ENCODE data around the gene MEGF6.

Gene MEGF6

GRCh38 chr1:3490046-3490745 is 121.1 kb downstream of the MEGF6 start:
- no peaks in the 10 kb centered on the region for H3K36me3 ChIP-seq (replicated peaks; ENCODE audit: low read depth, low read length)
- no peak overlapping the region for H3K4me2 ChIP-seq (ENCODE audit: low read length)
- no peak for TF ChIP-seq EZH2phosphoT487 (IDR thresholded peaks at IDR 0.05; ENCODE audit: low read depth)
- no peak for TF ChIP-seq CTCF (IDR thresholded peaks at IDR 0.05; ENCODE audit: low read depth, low read length)
- no peaks in the 10 kb centered on the region for H3K9me3 ChIP-seq (ENCODE audit: insufficient read depth, low read length)
- H3K27ac ChIP-seq (ENCODE audit: low read length): no peak overlapping the region
- H3K4me3 ChIP-seq (ENCODE audit: low read length): no peak overlapping the region
- peaks cover 4% of the 10 kb centered on the region; the same call in 1 of the 2 replicates for H3K27me3 ChIP-seq (ENCODE audit: low read depth, low read length)
- no peak overlapping the region for H3K9ac ChIP-seq (ENCODE audit: low read length)
- H2AFZ ChIP-seq (ENCODE audit: low read depth, low read length): no peak overlapping the region
- H3K4me1 ChIP-seq (ENCODE audit: low read length): no peaks in the 10 kb centered on the region
- no peaks in the 10 kb centered on the region for H4K20me1 ChIP-seq (ENCODE audit: insufficient read depth, low read length)
- no peaks in the 10 kb centered on the region for H3K79me2 ChIP-seq (ENCODE audit: low read length)

GRCh38 chr1:3488432-3488831 is 122.9 kb downstream of the MEGF6 start:
- TF ChIP-seq CTCF (IDR thresholded peaks at IDR 0.05; ENCODE audit: low read depth, low read length) (no peak), EZH2phosphoT487 (IDR thresholded peaks at IDR 0.05; ENCODE audit: low read depth) (no peak)
- Histone ChIP-seq H3K9me3 (ENCODE audit: insufficient read depth, low read length) (no peaks in the 10 kb centered on the region), H3K27me3 (ENCODE audit: low read depth, low read length) (peaks cover 6% of the 10 kb centered on the region; the same call in 1 of the 2 replicates), H4K20me1 (ENCODE audit: insufficient read depth, low read length) (no peaks in the 10 kb centered on the region), H3K36me3 (replicated peaks; ENCODE audit: low read depth, low read length) (no peaks in the 10 kb centered on the region), H2AFZ (ENCODE audit: low read depth, low read length) (no peak overlapping the region), H3K27ac (ENCODE audit: low read length) (no peak overlapping the region), H3K4me2 (ENCODE audit: low read length) (no peak overlapping the region), H3K4me1 (ENCODE audit: low read length) (no peaks in the 10 kb centered on the region), H3K79me2 (ENCODE audit: low read length) (no peaks in the 10 kb centered on the region), H3K4me3 (ENCODE audit: low read length) (no peak overlapping the region), H3K9ac (ENCODE audit: low read length) (no peak overlapping the region)

GRCh38 chr1:3485016-3485415 is 126.3 kb downstream of the MEGF6 start:
- no peaks in the 10 kb centered on the region for H3K79me2 ChIP-seq (ENCODE audit: low read length)
- peaks cover 6% of the 10 kb centered on the region; the same call in 1 of the 2 replicates for H3K27me3 ChIP-seq (ENCODE audit: low read depth, low read length)
- no peak overlapping the region for H3K4me2 ChIP-seq (ENCODE audit: low read length)
- no peak overlapping the region for H3K27ac ChIP-seq (ENCODE audit: low read length)
- H3K9me3 ChIP-seq (ENCODE audit: insufficient read depth, low read length): no peaks in the 10 kb centered on the region
- H3K36me3 ChIP-seq (replicated peaks; ENCODE audit: low read depth, low read length): no peaks in the 10 kb centered on the region
- no peak overlapping the region for H3K4me3 ChIP-seq (ENCODE audit: low read length)
- no peak overlapping the region for H2AFZ ChIP-seq (ENCODE audit: low read depth, low read length)
- no peaks in the 10 kb centered on the region for H4K20me1 ChIP-seq (ENCODE audit: insufficient read depth, low read length)
- no peak for TF ChIP-seq EZH2phosphoT487 (IDR thresholded peaks at IDR 0.05; ENCODE audit: low read depth)
- TF ChIP-seq CTCF (IDR thresholded peaks at IDR 0.05; ENCODE audit: low read depth, low read length): no peak
- H3K9ac ChIP-seq (ENCODE audit: low read length): no peak overlapping the region
- H3K4me1 ChIP-seq (ENCODE audit: low read length): no peaks in the 10 kb centered on the region

- Histone ChIP-seq H2AFZ (ENCODE audit: low read depth, low read length) (no peak overlapping the region), H4K20me1 (ENCODE audit: insufficient read depth, low read length) (no peaks in the 10 kb centered on the region), H3K4me3 (ENCODE audit: low read length) (no peak overlapping the region), H3K4me1 (ENCODE audit: low read length) (no peaks in the 10 kb centered on the region), H3K27ac (ENCODE audit: low read length) (no peak overlapping the region), H3K27me3 (ENCODE audit: low read depth, low read length) (peaks cover 6% of the 10 kb centered on the region; the same call in 1 of the 2 replicates), H3K9me3 (ENCODE audit: insufficient read depth, low read length) (no peaks in the 10 kb centered on the region), H3K36me3 (replicated peaks; ENCODE audit: low read depth, low read length) (no peaks in the 10 kb centered on the region), H3K9ac (ENCODE audit: low read length) (no peak overlapping the region), H3K79me2 (ENCODE audit: low read length) (no peaks in the 10 kb centered on the region), H3K4me2 (ENCODE audit: low read length) (no peak overlapping the region)
- TF ChIP-seq CTCF (IDR thresholded peaks at IDR 0.05; ENCODE audit: low read depth, low read length): peak; percentile 81
- TF ChIP-seq EZH2phosphoT487 (IDR thresholded peaks at IDR 0.05; ENCODE audit: low read depth): no peak
These were observed 127.4 kb downstream of the MEGF6 start for GRCh38 chr1:3483801-3484444.

Measured in OCI-LY3 (cell line).